B cell (primary cell): ENCODE results near the gene TTC21A. TPM values are rescaled to one million over a fixed set of nuclear protein-coding genes. Genes with fewer than 3 reads are reported as not detected.

Source experiments
- ATAC-seq: fragments of 200-7000 bp; cut with Tn5 transposase; one replicate; pipeline ENCODE4 v1.10.0; 2021; ENCODE audit warnings: low read depth, mild to moderate bottlenecking, moderate number of reproducible peaks, moderate library complexity
- CTCF ChIA-PET: fragments of 350-600 bp; sonication (Branson Sonifier 250); formaldehyde crosslinking; loops from one replicate; lab custom pipeline; 2021; ENCODE audit warnings: antibody characterized with exemption, inconsistent platforms; lab: Charles Lee
- POLR2A ChIA-PET: fragments of 350-600 bp; sonication (Branson Sonifier 250); formaldehyde crosslinking; loops from one replicate; lab custom pipeline; 2021; ENCODE audit warnings: antibody characterized with exemption; lab: Charles Lee
- DNase-seq: peaks from one replicate; pipeline ENCODE4 v3.0.0; 2013
- H2AFZ ChIP-seq: 2 replicates; pipeline ENCODE4 v1.6.1; 2012; ENCODE audit warnings: mild to moderate bottlenecking, low read depth, low read length; ENCODE audit not compliant: insufficient read depth, poor library complexity, severe bottlenecking
- H3K27ac ChIP-seq, 2 donors: 1 replicate in 1 of 2; 2 replicates in 1 of 2; pipeline ENCODE4 v1.5.1; 2012 to 2013; ENCODE audit warnings: low read length in 2 of 2, mild to moderate bottlenecking in 2 of 2, moderate library complexity in 1 of 2
- H3K27me3 ChIP-seq, 4 experiments: fragments of 200-600 bp in 1 of 4; sonication (generic) in 1 of 4; replicated peaks in 1 of 4; 1 replicate in 2 of 4; 2 replicates in 2 of 4; pipeline versions ENCODE4 v1.6.1 to v1.7.0; 2013 to 2016; ENCODE audit warnings: low read length in 3 of 4, mild to moderate bottlenecking in 2 of 4, mixed read lengths in 1 of 4, moderate library complexity in 1 of 4; ENCODE audit not compliant: insufficient read depth in 4 of 4, control insufficient read depth in 3 of 4; ENCODE audit errors: control extremely low read depth in 1 of 4
- H3K36me3 ChIP-seq, 2 experiments: replicated peaks in 1 of 2; 1 replicate in 1 of 2; 2 replicates in 1 of 2; pipeline versions ENCODE4 v1.6.1 to v1.7.1; 2013; ENCODE audit warnings: low read length in 1 of 2; ENCODE audit not compliant: insufficient read depth in 2 of 2, control insufficient read depth in 1 of 2; ENCODE audit errors: control extremely low read depth in 1 of 2, extremely low read depth in 1 of 2
- H3K4me1 ChIP-seq, 2 donors: fragments of 200-600 bp in 1 of 2; sonication (generic) in 1 of 2; 1 replicate in 1 of 2; 2 replicates in 1 of 2; pipeline versions ENCODE4 v1.5.1 to v1.6.1; 2013 to 2017; ENCODE audit warnings: low read length in 2 of 2; ENCODE audit not compliant: control insufficient read depth in 2 of 2, insufficient read depth in 2 of 2
- H3K4me2 ChIP-seq: replicated peaks from 2 replicates; pipeline ENCODE3; 2012; ENCODE audit warnings: mild to moderate bottlenecking, low read depth, low read length; ENCODE audit not compliant: poor library complexity, severe bottlenecking
- H3K4me3 ChIP-seq, 5 experiments: fragments of 200-600 bp in 1 of 5; sonication (generic) in 1 of 5; 1 replicate in 3 of 5; 2 replicates in 2 of 5; pipeline versions ENCODE4 v1.5.1 to v1.7.0; 2011 to 2016; ENCODE audit warnings: low read length in 4 of 5, mild to moderate bottlenecking in 4 of 5, low read depth in 2 of 5, control low read depth in 1 of 5, moderate library complexity in 1 of 5; ENCODE audit not compliant: insufficient read depth in 1 of 5; ENCODE audit errors: control extremely low read depth in 1 of 5, extremely low read depth in 1 of 5
- H3K79me2 ChIP-seq: fragments of 200-600 bp; sonication (generic); one replicate; pipeline ENCODE4 v1.6.0; 2016; ENCODE audit warnings: low read length; ENCODE audit not compliant: control insufficient read depth, insufficient read depth
- H3K9ac ChIP-seq: fragments of 200-600 bp; sonication (generic); 2 replicates; pipeline ENCODE4 v1.6.1; 2017; ENCODE audit warnings: mild to moderate bottlenecking, low read length, moderate library complexity
- H3K9me3 ChIP-seq, 3 donors: one replicate each; pipeline versions ENCODE4 v1.6.1 to v1.7.1; 2013; ENCODE audit warnings: low read length in 2 of 3; ENCODE audit not compliant: control insufficient read depth in 2 of 3, insufficient read depth in 1 of 3; ENCODE audit errors: control extremely low read depth in 1 of 3
- H4K20me1 ChIP-seq: 2 replicates; pipeline ENCODE4 v1.6.0; 2012; ENCODE audit warnings: mild to moderate bottlenecking, low read length; ENCODE audit not compliant: insufficient read depth, control insufficient read depth, poor library complexity, severe bottlenecking
- H3K27ac Mint-ChIP-seq: one replicate; pipeline ENCODE4 v1.8.0; 2021; ENCODE audit warnings: mixed read lengths
- H3K27me3 Mint-ChIP-seq: one replicate; pipeline ENCODE4 v1.8.0; 2021; ENCODE audit warnings: mixed read lengths
- H3K4me1 Mint-ChIP-seq: one replicate; pipeline ENCODE4 v1.8.0; 2021; ENCODE audit warnings: mixed read lengths
- H3K4me3 Mint-ChIP-seq: one replicate; pipeline ENCODE4 v1.8.0; 2021; ENCODE audit warnings: mixed read lengths
- H3K9me3 Mint-ChIP-seq: one replicate; pipeline ENCODE4 v1.8.0; 2022; ENCODE audit warnings: mixed read lengths; ENCODE audit not compliant: insufficient read depth
- EZH2 ChIP-seq: IDR thresholded peaks from 2 replicates; pipeline ENCODE4 v1.6.1; 2012; ENCODE audit warnings: borderline replicate concordance, low read depth, mild to moderate bottlenecking, moderate library complexity, low read length; ENCODE audit not compliant: insufficient read depth, poor library complexity, severe bottlenecking
- WGBS: methylation state at CpG from one replicate; pipeline ENCODE4 v1.1.5; 2013; ENCODE audit warnings: missing lambda C conversion rate; ENCODE audit not compliant: insufficient coverage; 5-methylcytosine and 5-hydroxymethylcytosine counted together
- intact Hi-C: fragments of 100-400 bp; cut with micrococcal nuclease; formaldehyde crosslinking; loops from one replicate; pipeline ENCODE4 v1.10.0; 2022
- polyA plus RNA-seq: library from polyadenylated mRNA; depleted of rRNA; stranded (reverse); fragments of >200 nt; gene quantifications from 2 replicates; pipeline ENCODE4 v1.2.3, GENCODE V29; 2012
- total RNA-seq, 2 donors: library from RNA; stranded (reverse); fragments of 120-200 nt in 1 of 2; gene quantifications; 1 replicate in 1 of 2; 2 replicates in 1 of 2; pipeline versions ENCODE4 v1.2.3 to v1.2.4, GENCODE V29; 2013 to 2022
- TF ChIP-seq, protein P1 (sequence below): fragments of 200-600 bp; IDR thresholded peaks from one replicate; pipeline ENCODE4 v1.8.0; 2022; ENCODE audit warnings: antibody characterized with exemption, mild to moderate bottlenecking

The TTC21A gene
- total and polyA plus RNA-seq, 2 donors (not counting 1 experiment from before 2014, with no cell fraction given), result 49.2 to 106 TPM

DNA sequence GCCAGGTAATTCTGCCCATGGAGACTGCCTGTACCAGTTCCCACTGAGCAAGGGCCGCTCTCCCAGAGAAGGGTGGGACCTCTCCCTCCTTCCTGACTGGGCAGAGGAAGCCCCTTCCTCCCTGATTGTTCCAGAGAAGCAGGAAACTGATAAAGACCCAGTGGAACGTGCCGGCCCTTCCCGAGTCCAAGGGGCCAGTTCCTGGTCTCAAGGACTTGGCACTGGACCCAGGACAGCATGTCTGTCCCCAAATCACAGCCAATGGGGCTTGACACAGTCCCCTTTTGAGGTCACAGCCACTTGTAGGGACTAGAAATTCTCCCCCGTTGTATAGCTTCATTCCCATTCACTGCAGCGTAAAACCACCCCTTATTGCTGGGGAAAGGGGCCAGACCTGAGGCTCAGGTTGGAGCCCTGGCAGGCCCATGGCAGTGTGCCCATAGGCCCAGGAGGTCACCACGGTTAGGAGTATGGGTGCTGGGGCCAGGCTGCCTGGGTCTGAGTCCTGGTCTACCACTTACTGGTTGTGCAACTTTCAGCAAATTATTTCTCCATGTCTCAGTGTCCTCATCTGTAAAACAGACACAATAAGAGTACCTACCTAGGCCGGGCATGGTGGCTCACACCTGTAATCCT, 27.8 kb downstream of the TTC21A start:
- H3K4me1 Mint-ChIP-seq, result no peaks in the 10 kb centered on the region
- H2AFZ ChIP-seq, result no peak overlapping the region
- no peaks in the 10 kb centered on the region for H3K79me2 ChIP-seq
- intact Hi-C loops, result no loop called here
- no peak overlapping the region for H3K9ac ChIP-seq
- POLR2A ChIA-PET, result no interaction called here
- H3K27me3 ChIP-seq, result no peaks in the 10 kb centered on the region
- H3K4me1 ChIP-seq, result peaks cover 0 to under 1% of the 10 kb centered on the region in 2 donors
- CTCF ChIA-PET, result interaction anchor here (2.0 to 2.7 kb wide), 2 partner anchors 11 to 157 kb away, joined by 5 to 9 read pairs; no protein-coding TSS in a partner anchor
- no peaks in the 10 kb centered on the region for H3K27me3 Mint-ChIP-seq
- no peak for DNase-seq
- TF ChIP-seq EZH2, result no peak
- TF ChIP-seq, protein P1, sequence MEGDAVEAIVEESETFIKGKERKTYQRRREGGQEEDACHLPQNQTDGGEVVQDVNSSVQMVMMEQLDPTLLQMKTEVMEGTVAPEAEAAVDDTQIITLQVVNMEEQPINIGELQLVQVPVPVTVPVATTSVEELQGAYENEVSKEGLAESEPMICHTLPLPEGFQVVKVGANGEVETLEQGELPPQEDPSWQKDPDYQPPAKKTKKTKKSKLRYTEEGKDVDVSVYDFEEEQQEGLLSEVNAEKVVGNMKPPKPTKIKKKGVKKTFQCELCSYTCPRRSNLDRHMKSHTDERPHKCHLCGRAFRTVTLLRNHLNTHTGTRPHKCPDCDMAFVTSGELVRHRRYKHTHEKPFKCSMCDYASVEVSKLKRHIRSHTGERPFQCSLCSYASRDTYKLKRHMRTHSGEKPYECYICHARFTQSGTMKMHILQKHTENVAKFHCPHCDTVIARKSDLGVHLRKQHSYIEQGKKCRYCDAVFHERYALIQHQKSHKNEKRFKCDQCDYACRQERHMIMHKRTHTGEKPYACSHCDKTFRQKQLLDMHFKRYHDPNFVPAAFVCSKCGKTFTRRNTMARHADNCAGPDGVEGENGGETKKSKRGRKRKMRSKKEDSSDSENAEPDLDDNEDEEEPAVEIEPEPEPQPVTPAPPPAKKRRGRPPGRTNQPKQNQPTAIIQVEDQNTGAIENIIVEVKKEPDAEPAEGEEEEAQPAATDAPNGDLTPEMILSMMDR, result no peak
- 92% methylated on average over 6 of the region's 8 CpGs for WGBS
- H3K36me3 ChIP-seq, result peaks cover 0 to 51% of the 10 kb centered on the region in 2 experiments
- H3K4me2 ChIP-seq, result no peak overlapping the region
- H3K4me3 Mint-ChIP-seq, result no peak overlapping the region
- H3K9me3 ChIP-seq, result no peaks in the 10 kb centered on the region
- H4K20me1 ChIP-seq, result peaks cover 2% of the 10 kb centered on the region
- ATAC-seq, result no peak
- H3K9me3 Mint-ChIP-seq, result no peaks in the 10 kb centered on the region
- H3K27ac ChIP-seq, result no peak overlapping the region
- H3K4me3 ChIP-seq, result no peak overlapping the region
- no peak overlapping the region for H3K27ac Mint-ChIP-seq
